ENCODE measurements around the gene CHIC2. TPM values are rescaled to one million over a fixed set of nuclear protein-coding genes. Genes with fewer than 3 reads are reported as not detected.

Gene CHIC2
- total and polyA plus RNA-seq, 2 of the 8 experiments (the other 6 are each of a cell fraction or from before 2014, with no cell fraction given): 4.5 to 10.9 TPM

DNA sequence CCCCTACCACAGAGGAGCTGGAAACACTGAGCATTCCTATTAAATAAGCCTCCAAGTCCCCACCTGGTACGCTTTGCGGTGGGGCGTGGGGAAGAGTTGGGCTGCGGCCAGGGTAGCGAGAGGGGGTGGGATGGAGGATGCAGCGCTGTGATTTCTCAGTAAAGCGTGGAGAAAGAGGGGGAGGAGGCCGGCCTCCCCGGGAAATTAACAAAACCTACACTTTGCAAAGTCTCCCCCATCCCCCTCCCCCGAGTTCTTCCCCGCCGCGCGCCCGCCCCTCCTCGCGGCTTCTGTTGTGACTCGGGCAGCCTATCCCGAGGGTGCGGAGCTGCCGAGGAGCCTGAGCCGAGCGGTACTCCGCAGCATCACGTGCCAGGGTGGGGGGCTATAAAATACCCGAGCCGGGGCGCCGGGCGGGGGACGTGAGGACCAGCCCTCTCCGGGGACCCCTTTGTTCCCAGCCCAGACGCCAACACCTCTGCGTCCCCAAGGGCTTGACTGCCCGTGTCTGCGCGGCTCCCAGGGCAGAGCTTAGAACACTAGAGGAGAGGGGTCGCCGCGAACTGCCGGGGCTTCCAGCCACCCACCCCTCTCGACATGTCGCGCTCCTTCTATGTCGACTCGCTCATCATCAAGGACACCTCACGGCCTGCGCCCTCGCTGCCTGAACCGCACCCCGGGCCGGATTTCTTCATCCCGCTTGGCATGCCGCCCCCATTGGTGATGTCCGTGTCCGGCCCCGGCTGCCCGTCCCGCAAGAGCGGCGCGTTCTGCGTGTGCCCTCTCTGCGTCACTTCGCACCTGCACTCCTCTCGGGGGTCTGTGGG, 35.6 kb upstream of the CHIC2 start, which contains the start of gene GSX2:
TSS of gene GSX2 (plus strand) at position 416 of the 827 bp plus-strand sequence. CDS start at position 598, 182 bp downstream.
- Histone ChIP-seq H2BK5ac (ENCODE audit: low read depth, low read length) (no peak within 1 kb of the TSS; the same call in 1 of the 2 replicates), H3K27ac (ENCODE audit: low read depth, low read length) (no peak within 1 kb of the TSS), H2BK20ac (ENCODE audit: low read length) (no peak within 1 kb of the TSS; the same call in 1 of the 2 replicates), H4K8ac (ENCODE audit: extremely low read depth, insufficient read depth, low read length) (peak within 1 kb of the TSS; percentile 51), H3K23ac (ENCODE audit: insufficient read length) (no peak within 1 kb of the TSS), H3K4me3 (ENCODE audit: extremely low read depth in 1 of 4, insufficient read depth in 2 of 4, low read depth in 3 of 4, low read length in 4 of 4) (peak within 1 kb of the TSS; percentile 8 to 56 (median 38); a peak in 7 of 8 replicates), H2BK120ac (replicated peaks; ENCODE audit: low read depth, low read length) (no peak within 1 kb of the TSS), H2AFZ (ENCODE audit: low read length) (0 out of 2 replicates have a peak within 1 kb of the TSS, but pooled peaks have one; percentile 17), H3K79me2 (ENCODE audit: control insufficient read depth in 1 of 2, insufficient read depth in 2 of 2, low read length in 2 of 2) (no peaks in the 10 kb centered on the region), H3K4me1 (replicated peaks in 1 of 4; ENCODE audit: control insufficient read depth in 3 of 4, insufficient read depth in 4 of 4, low read length in 3 of 4) (peaks cover 22 to 69% (median 32%) of the 10 kb centered on the region in 4 experiments), H2BK12ac (ENCODE audit: low read depth, low read length) (peak within 1 kb of the TSS; percentile 53; the same call in 1 of the 2 replicates), H3K4me2 (ENCODE audit: insufficient read depth in 1 of 2, low read depth in 2 of 2, low read length in 2 of 2) (peak within 1 kb of the TSS; percentile 58 to 79), H3K79me1 (ENCODE audit: low read depth, low read length) (no peaks in the 10 kb centered on the region), H3K56ac (replicated peaks; ENCODE audit: insufficient read length, low read depth, low read length) (no peak within 1 kb of the TSS), H3K36me3 (ENCODE audit: control insufficient read depth in 2 of 4, insufficient read depth in 4 of 4, low read length in 3 of 4) (peaks cover 0 to 7% (median 0%) of the 10 kb centered on the region in 4 experiments; a peak in 1 of 8 replicates), H2BK15ac (ENCODE audit: low read length) (peak within 1 kb of the TSS; percentile 75; the same call in 1 of the 2 replicates), H2AK5ac (ENCODE audit: low read depth, low read length) (no peak within 1 kb of the TSS), H3K27me3 (replicated peaks in 1 of 4; ENCODE audit: control insufficient read depth in 3 of 4, extremely low read depth in 1 of 4, insufficient read depth in 3 of 4, low read length in 3 of 4) (peaks cover 86 to 100% (median 98%) of the 10 kb centered on the region in 4 experiments), H3K9me3 (ENCODE audit: insufficient read depth in 2 of 2, low read depth in 1 of 2, low read length in 1 of 2) (no peaks in the 10 kb centered on the region), H3K4ac (replicated peaks; ENCODE audit: insufficient read length, low read depth, low read length) (no peak within 1 kb of the TSS), H3K14ac (ENCODE audit: insufficient read length) (no peak within 1 kb of the TSS), H4K20me1 (replicated peaks in 1 of 2; ENCODE audit: control insufficient read depth in 1 of 2, insufficient read depth in 2 of 2, low read length in 2 of 2) (peaks cover 0 to 4% of the 10 kb centered on the region in 2 experiments), H4K91ac (replicated peaks; ENCODE audit: insufficient read length, low read length) (no peak within 1 kb of the TSS), H3K23me2 (ENCODE audit: low read depth, low read length) (peaks cover 5% of the 10 kb centered on the region; the same call in 1 of the 2 replicates), H4K5ac (ENCODE audit: insufficient read length, low read depth, low read length) (no peak within 1 kb of the TSS), H3K9ac (replicated peaks in 1 of 4; ENCODE audit: extremely low read depth in 1 of 4, low read depth in 3 of 4, low read length in 3 of 4) (no peak within 1 kb of the TSS), H3K18ac (ENCODE audit: extremely low read depth, low read length) (no peak within 1 kb of the TSS; the same call in 1 of the 2 replicates)
- POLR2A ChIA-PET (ENCODE audit: partially characterized antibody): interaction anchor here (1.3 to 2.0 kb wide), 3 partner anchors 8 to 70 kb away, joined by 3 to 12 read pairs (median 4); no protein-coding TSS in a partner anchor
- DNase-seq (ENCODE audit: low read depth in 1 of 2, low spot score in 2 of 2) (peak in 1 of 2 experiments; percentile 74), FAIRE-seq (no peak)
- 3% methylated on average over 27 of the region's 66 CpGs; no CpG with 5 or more reads in 1 of the 2 experiments for WGBS, 2 experiments (ENCODE audit: extremely low coverage in 1 of 2, insufficient coverage in 1 of 2, insufficient read length in 1 of 2, insufficient replicate concordance in 2 of 2, low coverage in 1 of 2, low lambda C conversion rate in 2 of 2, missing lambda C conversion rate in 1 of 2)
- CTCF ChIA-PET (ENCODE audit: partially characterized antibody): interaction anchor here (1.2 to 2.1 kb wide), 5 partner anchors 14 to 191 kb away, joined by 3 to 9 read pairs (median 5); no protein-coding TSS in a partner anchor
- TF ChIP-seq JUN (IDR thresholded peaks at IDR 0.05; ENCODE audit: low read depth, low read length): no peak
- 0 out of 2 replicates have a peak, but pooled peaks have one; percentile 21 for TF ChIP-seq PHF8 (conservative IDR thresholded peaks at IDR 0.05; ENCODE audit: low read depth, low read length)
- TF ChIP-seq, protein P1, sequence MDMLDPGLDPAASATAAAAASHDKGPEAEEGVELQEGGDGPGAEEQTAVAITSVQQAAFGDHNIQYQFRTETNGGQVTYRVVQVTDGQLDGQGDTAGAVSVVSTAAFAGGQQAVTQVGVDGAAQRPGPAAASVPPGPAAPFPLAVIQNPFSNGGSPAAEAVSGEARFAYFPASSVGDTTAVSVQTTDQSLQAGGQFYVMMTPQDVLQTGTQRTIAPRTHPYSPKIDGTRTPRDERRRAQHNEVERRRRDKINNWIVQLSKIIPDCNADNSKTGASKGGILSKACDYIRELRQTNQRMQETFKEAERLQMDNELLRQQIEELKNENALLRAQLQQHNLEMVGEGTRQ (IDR thresholded peaks at IDR 0.05; ENCODE audit: low read length): no peak
- TF ChIP-seq NANOG (IDR thresholded peaks at IDR 0.05; ENCODE audit: insufficient read depth, low read depth, low read length, poor library complexity, severe bottlenecking): no peak
- TF ChIP-seq SIRT6 (IDR thresholded peaks at IDR 0.05; ENCODE audit: low read length): no peak
- TF ChIP-seq NRF1 (IDR thresholded peaks at IDR 0.05; ENCODE audit: low read depth, low read length): no peak
- TF ChIP-seq, protein P2, sequence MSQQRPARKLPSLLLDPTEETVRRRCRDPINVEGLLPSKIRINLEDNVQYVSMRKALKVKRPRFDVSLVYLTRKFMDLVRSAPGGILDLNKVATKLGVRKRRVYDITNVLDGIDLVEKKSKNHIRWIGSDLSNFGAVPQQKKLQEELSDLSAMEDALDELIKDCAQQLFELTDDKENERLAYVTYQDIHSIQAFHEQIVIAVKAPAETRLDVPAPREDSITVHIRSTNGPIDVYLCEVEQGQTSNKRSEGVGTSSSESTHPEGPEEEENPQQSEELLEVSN (IDR thresholded peaks at IDR 0.05): no peak; the same call in 1 of the 2 replicates
- no peak for TF ChIP-seq HDAC2 (IDR thresholded peaks at IDR 0.05; ENCODE audit: borderline replicate concordance in 1 of 2, low read depth in 2 of 2, low read length in 2 of 2)

Measured in H1 (cell line).